Measurements from ENCODE around the gene NOP10. TPM values are rescaled to one million over a fixed set of nuclear protein-coding genes. Genes with fewer than 3 reads are reported as not detected.

NOP10 gene
- polyA plus RNA-seq, 1 of the 3 experiments (the other 2 are of a cell fraction) = 440 TPM

GRCh38 chr15:34364041-34364440 lies 21.1 kb upstream of the NOP10 start:
- no peak overlapping the region for H2AFZ ChIP-seq (ENCODE audit: low read depth)
- no peak overlapping the region for H3K27ac ChIP-seq (ENCODE audit: low read depth in 2 of 2, low read length in 1 of 2)
- WGBS (ENCODE audit: low lambda C conversion rate) = 97% methylated on average over 8 of the region's 8 CpGs
- H3K9me3 ChIP-seq = no peaks in the 10 kb centered on the region
- H3K4me1 ChIP-seq (ENCODE audit: control insufficient read depth in 1 of 2, insufficient read depth in 2 of 2, low read depth in 1 of 2, low read length in 1 of 2) = peaks cover 0 to 19% of the 10 kb centered on the region in 2 experiments; a peak in 1 of 4 replicates
- H3K36me3 ChIP-seq (replicated peaks in 1 of 2; ENCODE audit: control insufficient read depth in 1 of 2, insufficient read depth in 2 of 2, low read length in 1 of 2) = peaks cover 13 to 46% of the 10 kb centered on the region in 2 experiments
- no peak overlapping the region for H3K4me3 ChIP-seq (ENCODE audit: low read depth in 2 of 2, low read length in 1 of 2)
- no peak overlapping the region for H3K9ac ChIP-seq
- no peak for TF ChIP-seq NFIC (IDR thresholded peaks at IDR 0.05; ENCODE audit: borderline replicate concordance)
- no peaks in the 10 kb centered on the region for H3K9me2 ChIP-seq
- POLR2A ChIA-PET = no interaction called here
- DNase-seq = no peak
- CTCF ChIA-PET = no interaction called here
- H3K79me2 ChIP-seq (ENCODE audit: insufficient read depth) = peaks cover 24% of the 10 kb centered on the region
- H4K20me1 ChIP-seq (ENCODE audit: insufficient read depth) = peaks cover 13% of the 10 kb centered on the region
- no peak overlapping the region for H3K4me2 ChIP-seq
- H3F3A ChIP-seq (replicated peaks; ENCODE audit: insufficient read depth) = no peaks in the 10 kb centered on the region
- H3K27me3 ChIP-seq (ENCODE audit: insufficient read depth) = no peaks in the 10 kb centered on the region

DNA sequence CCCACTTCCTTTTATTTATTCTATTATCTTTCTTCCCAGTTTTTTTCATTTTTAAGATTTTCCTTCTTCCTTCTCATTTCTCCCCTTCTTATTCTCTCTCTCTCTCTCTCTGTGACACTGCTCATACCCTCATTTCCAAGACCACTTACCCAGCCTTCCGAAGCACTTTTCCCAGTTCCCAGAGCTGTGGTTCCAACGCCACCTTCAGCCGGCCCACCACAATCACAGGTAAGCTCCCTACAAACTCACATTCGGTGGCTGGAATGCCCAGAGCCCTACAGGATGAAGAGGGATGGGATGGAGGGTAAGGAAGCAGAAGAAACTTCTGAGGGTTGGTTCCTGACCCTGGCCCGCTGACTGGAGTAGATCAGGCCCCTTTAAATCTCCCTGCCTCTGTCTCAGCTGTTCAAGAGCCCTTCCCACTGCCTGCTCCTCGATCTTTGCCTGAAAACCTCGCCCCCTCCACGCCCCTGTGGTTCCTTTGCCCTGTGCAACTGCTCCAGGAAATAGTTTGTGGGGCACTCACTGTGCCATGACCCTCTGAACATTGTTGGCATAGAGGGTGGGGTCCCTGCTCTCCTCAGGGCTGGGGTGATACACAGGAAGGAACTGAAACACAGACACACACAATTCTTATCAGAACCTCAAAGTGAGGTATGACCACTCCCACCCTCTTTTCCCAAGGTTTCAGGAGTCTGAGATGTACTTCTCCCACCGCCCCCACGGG lies 19.3 kb upstream of the NOP10 start:
- Histone ChIP-seq H2AFZ (ENCODE audit: low read depth) (no peak overlapping the region), H3K9me3 (no peaks in the 10 kb centered on the region), H3K4me3 (ENCODE audit: low read depth in 2 of 2, low read length in 1 of 2) (no peak overlapping the region), H3K9ac (no peak overlapping the region; the same call in 1 of the 2 replicates), H3K79me2 (ENCODE audit: insufficient read depth) (peaks cover 24% of the 10 kb centered on the region), H3F3A (replicated peaks; ENCODE audit: insufficient read depth) (no peaks in the 10 kb centered on the region), H4K20me1 (ENCODE audit: insufficient read depth) (peaks cover 13% of the 10 kb centered on the region), H3K27ac (ENCODE audit: low read depth in 2 of 2, low read length in 1 of 2) (no peak overlapping the region), H3K27me3 (ENCODE audit: insufficient read depth) (no peaks in the 10 kb centered on the region), H3K4me2 (no peak overlapping the region), H3K36me3 (replicated peaks in 1 of 2; ENCODE audit: control insufficient read depth in 1 of 2, insufficient read depth in 2 of 2, low read length in 1 of 2) (peaks cover 13 to 58% of the 10 kb centered on the region in 2 experiments), H3K4me1 (ENCODE audit: control insufficient read depth in 1 of 2, insufficient read depth in 2 of 2, low read depth in 1 of 2, low read length in 1 of 2) (peaks cover 0 to 13% of the 10 kb centered on the region in 2 experiments; a peak in 1 of 4 replicates), H3K9me2 (no peaks in the 10 kb centered on the region)
- no peak for DNase-seq
- ChIA-PET CTCF (no interaction called here), POLR2A (no interaction called here)
- TF ChIP-seq CHD2 (IDR thresholded peaks at IDR 0.05; ENCODE audit: low read length, partially characterized antibody) (no peak), MEF2A (IDR thresholded peaks at IDR 0.05; ENCODE audit: borderline replicate concordance, low read depth) (no peak), SMC3 (IDR thresholded peaks at IDR 0.05; ENCODE audit: low read depth, low read length) (no peak)
- WGBS (ENCODE audit: low lambda C conversion rate) = 90% methylated on average over 9 of the region's 10 CpGs

- no peak overlapping the region for H3K4me2 ChIP-seq
- 100% methylated on average over 1 of the region's 7 CpGs for WGBS (ENCODE audit: low lambda C conversion rate)
- CTCF ChIA-PET = interaction anchor here (1.2 to 1.5 kb wide), 2 partner anchors 120 to 227 kb away, joined by 3 to 4 read pairs; no protein-coding TSS in a partner anchor
- H3K27ac ChIP-seq (ENCODE audit: low read depth in 2 of 2, low read length in 1 of 2) = no peak overlapping the region
- H3F3A ChIP-seq (replicated peaks; ENCODE audit: insufficient read depth) = no peaks in the 10 kb centered on the region
- H3K36me3 ChIP-seq (replicated peaks in 1 of 2; ENCODE audit: control insufficient read depth in 1 of 2, insufficient read depth in 2 of 2, low read length in 1 of 2) = peaks cover 13 to 65% of the 10 kb centered on the region in 2 experiments
- no peak overlapping the region for H3K9ac ChIP-seq
- H3K4me3 ChIP-seq (ENCODE audit: low read depth in 2 of 2, low read length in 1 of 2) = no peak overlapping the region
- H3K4me1 ChIP-seq (ENCODE audit: control insufficient read depth in 1 of 2, insufficient read depth in 2 of 2, low read depth in 1 of 2, low read length in 1 of 2) = peaks cover 0 to 13% of the 10 kb centered on the region in 2 experiments; a peak in 1 of 4 replicates
- no peaks in the 10 kb centered on the region for H3K27me3 ChIP-seq (ENCODE audit: insufficient read depth)
- no peaks in the 10 kb centered on the region for H3K9me3 ChIP-seq
- no peak for TF ChIP-seq NFIC (IDR thresholded peaks at IDR 0.05; ENCODE audit: borderline replicate concordance)
- TF ChIP-seq NRF1 (IDR thresholded peaks at IDR 0.05; ENCODE audit: low read depth, low read length) = no peak
- no peak for TF ChIP-seq MEF2A (IDR thresholded peaks at IDR 0.05; ENCODE audit: borderline replicate concordance, low read depth)
- TF ChIP-seq TAF1 (IDR thresholded peaks at IDR 0.05; ENCODE audit: borderline replicate concordance, low read depth, low read length) = no peak
- no peak for TF ChIP-seq SIN3A (IDR thresholded peaks at IDR 0.05; ENCODE audit: borderline replicate concordance, low read depth, low read length)
- TF ChIP-seq ELF1 (IDR thresholded peaks at IDR 0.05) = no peak
- no peak for TF ChIP-seq RAD21 (IDR thresholded peaks at IDR 0.05; ENCODE audit: low read length)
- no peak for TF ChIP-seq PBX3 (IDR thresholded peaks at IDR 0.05)
- no peak for TF ChIP-seq RFX5 (IDR thresholded peaks at IDR 0.05; ENCODE audit: low read length)
- TF ChIP-seq EZH2phosphoT487 (IDR thresholded peaks at IDR 0.05; ENCODE audit: borderline replicate concordance, low read depth) = no peak
- TF ChIP-seq USF1 (IDR thresholded peaks at IDR 0.05; ENCODE audit: borderline replicate concordance, low read depth) = no peak
- TF ChIP-seq, protein P1, sequence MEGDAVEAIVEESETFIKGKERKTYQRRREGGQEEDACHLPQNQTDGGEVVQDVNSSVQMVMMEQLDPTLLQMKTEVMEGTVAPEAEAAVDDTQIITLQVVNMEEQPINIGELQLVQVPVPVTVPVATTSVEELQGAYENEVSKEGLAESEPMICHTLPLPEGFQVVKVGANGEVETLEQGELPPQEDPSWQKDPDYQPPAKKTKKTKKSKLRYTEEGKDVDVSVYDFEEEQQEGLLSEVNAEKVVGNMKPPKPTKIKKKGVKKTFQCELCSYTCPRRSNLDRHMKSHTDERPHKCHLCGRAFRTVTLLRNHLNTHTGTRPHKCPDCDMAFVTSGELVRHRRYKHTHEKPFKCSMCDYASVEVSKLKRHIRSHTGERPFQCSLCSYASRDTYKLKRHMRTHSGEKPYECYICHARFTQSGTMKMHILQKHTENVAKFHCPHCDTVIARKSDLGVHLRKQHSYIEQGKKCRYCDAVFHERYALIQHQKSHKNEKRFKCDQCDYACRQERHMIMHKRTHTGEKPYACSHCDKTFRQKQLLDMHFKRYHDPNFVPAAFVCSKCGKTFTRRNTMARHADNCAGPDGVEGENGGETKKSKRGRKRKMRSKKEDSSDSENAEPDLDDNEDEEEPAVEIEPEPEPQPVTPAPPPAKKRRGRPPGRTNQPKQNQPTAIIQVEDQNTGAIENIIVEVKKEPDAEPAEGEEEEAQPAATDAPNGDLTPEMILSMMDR (IDR thresholded peaks at IDR 0.05) = no peak
- no peak for TF ChIP-seq POLR2AphosphoS5 (IDR thresholded peaks at IDR 0.05; ENCODE audit: low read depth, low read length)
- TF ChIP-seq IRF3 (IDR thresholded peaks at IDR 0.05; ENCODE audit: low read depth, low read length) = no peak
- no peak for TF ChIP-seq FOXM1 (IDR thresholded peaks at IDR 0.05; ENCODE audit: low read depth)
- H2AFZ ChIP-seq (ENCODE audit: low read depth) = no peak overlapping the region
- peaks cover 13% of the 10 kb centered on the region for H4K20me1 ChIP-seq (ENCODE audit: insufficient read depth)
- POLR2A ChIA-PET = interaction anchor here (1.0 kb wide), 1 partner anchor 23 kb away, joined by 3 read pairs; no protein-coding TSS in a partner anchor
- H3K9me2 ChIP-seq = no peaks in the 10 kb centered on the region
- DNase-seq = no peak
- peaks cover 18% of the 10 kb centered on the region for H3K79me2 ChIP-seq (ENCODE audit: insufficient read depth)
Measured at GRCh38 chr15:34361278-34361677, 18.3 kb upstream of the NOP10 start.
